GM15510 (cell line): ENCODE data around the gene OR5L1.

ENCODE experiments used
- POLR2A ChIP-seq: IDR thresholded peaks from 3 replicates; pipeline ENCODE4 v1.6.1; 2011; ENCODE audit warnings: borderline replicate concordance; ENCODE audit not compliant: insufficient read length; ENCODE audit errors: extremely low read depth

OR5L1 gene

DNA sequence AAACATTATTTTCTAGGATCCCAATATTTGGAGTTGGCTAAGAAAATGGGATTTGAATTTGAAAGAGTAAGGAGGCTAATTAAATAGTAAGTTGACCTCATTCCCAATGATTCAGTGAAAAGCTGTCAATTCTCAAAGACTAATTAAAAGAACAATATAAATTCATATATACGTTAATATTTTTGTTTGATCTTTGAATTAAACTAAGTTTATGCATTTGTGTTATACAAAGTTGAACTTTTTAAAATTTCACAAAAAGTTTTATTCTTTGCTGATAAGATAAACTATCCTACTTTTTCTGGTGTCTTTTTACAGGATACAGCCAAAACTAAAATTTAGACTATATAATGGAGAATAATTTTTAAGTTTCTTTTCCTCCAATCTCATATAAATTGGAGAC lies at the start of gene OR5L1:
Gene OR5L1, plus strand, starts transcription at position 301 of the 400 bp plus-strand sequence. CDS start 100 bp downstream, outside the sequence.
- no peak for TF ChIP-seq POLR2A

DNA sequence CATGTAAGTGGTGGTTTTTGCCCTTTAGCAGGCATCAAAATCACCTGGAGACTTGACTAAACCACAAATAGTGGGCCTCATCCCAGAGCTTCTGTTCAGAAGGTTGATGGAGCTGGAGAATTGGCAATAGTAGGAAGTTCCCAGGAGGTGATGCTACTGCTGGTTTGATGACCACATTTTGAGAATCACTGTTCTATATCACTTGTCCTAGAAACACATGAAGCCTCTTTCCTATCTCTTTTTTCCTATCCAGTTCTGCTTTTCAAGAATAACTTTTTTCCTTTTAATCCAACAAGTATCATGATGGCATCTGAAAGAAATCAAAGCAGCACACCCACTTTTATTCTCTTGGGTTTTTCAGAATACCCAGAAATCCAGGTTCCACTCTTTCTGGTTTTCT lies 38.0 kb upstream of the OR5L1 start, which contains the start of gene OR5D13:
Gene OR5D13, plus strand, starts transcription at position 301 of the 400 bp plus-strand sequence. Its CDS starts 0 bp downstream, at position 301.
- TF ChIP-seq POLR2A = no peak

DNA sequence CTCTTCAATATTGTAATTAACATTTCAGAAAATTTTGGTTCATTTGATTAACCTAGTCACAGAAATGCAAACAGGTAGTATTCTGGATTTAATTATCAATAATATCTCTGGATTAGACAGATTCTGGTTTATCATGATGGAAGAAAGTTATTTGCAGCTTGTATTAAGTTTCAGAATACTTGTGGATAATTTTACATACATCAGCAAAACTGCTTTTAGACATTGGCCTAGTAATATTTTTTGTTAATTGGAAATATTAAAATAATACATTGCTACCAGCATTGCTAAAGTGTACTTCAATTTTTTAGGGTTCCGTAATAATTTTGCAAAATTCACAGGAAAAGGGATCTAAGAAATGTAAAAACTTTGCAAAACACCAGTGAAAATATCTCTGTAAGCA lies 19.6 kb upstream of the OR5L1 start:
- no peak for TF ChIP-seq POLR2A

DNA sequence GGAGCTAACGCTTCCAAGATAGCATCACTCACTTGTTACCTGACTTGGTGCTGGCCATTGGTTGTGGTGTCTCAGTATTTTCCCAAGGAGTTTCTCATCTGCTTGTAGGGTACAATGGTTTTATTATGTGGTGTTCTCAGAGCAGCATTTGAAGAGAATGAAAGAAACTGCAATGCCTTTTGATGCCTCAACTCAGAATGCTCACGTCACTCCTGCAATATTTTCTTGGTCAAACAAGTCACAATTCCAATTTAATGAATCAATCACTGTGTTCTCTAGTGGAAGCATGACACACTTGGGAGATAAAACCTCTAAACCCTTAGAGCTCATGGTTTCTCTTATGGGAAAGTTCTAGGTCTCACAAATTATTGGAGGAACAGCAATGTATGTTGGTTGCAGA lies 17.8 kb upstream of the OR5L1 start:
- no peak for TF ChIP-seq POLR2A

DNA sequence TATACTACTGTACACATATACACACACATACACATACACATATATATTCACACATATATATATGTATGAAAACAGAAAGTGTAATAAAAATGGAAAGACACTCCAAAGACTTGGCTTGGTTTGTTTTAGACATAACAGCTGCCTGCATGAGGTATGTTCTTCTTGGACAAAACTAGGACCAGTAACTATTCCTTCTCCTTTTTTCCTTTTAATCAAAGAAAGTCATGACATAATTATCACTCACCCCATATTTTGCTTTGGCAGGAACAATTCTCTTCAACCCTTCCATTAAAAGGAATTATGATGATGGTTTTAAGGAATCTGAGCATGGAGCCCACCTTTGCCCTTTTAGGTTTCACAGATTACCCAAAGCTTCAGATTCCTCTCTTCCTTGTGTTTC lies 15.9 kb upstream of the OR5L1 start, which contains the start of gene OR5D14:
Gene OR5D14, plus strand, starts transcription at position 301 of the 400 bp plus-strand sequence. Its CDS starts 0 bp downstream, at position 301.
- no peak for TF ChIP-seq POLR2A

DNA sequence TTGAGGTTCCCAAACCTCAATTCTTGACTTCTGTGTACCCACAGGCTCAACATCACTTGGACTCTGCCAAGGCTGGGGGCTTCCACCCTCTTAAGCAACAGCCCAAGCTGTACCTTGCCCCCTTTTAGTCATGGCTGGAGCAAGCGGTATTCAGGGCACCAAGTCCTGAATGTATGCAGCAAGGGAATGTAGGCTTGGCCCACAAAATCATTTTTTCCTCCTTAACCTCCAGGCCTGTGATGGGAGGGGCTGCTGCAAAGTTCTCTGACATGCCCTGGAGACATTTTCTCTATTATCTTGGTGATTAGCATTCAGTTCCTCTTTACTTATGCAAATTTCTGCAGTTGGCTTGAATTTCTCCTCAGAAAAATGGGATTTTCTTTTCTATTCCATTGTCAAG lies 4.9 kb upstream of the OR5L1 start:
- TF ChIP-seq POLR2A = no peak

DNA sequence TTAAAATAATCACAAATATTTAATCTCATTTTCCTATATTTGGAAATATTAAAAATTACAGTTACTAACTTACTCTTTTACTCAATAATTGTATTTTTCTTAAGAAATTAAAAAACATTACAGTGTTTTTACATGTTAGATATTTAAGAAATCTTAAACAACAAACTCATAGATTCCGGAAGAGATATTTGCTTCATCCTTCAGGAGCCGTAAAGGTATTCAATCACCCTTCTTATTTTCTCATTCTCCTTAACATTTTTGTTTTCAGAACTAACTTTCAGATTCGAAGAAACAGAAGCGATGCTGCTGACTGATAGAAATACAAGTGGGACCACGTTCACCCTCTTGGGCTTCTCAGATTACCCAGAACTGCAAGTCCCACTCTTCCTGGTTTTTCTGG lies 8.2 kb downstream of the OR5L1 start, which contains the start of gene OR5D18:
Gene OR5D18, plus strand, starts transcription at position 301 of the 400 bp plus-strand sequence. Its CDS starts 0 bp downstream, at position 301.
- no peak for TF ChIP-seq POLR2A

DNA sequence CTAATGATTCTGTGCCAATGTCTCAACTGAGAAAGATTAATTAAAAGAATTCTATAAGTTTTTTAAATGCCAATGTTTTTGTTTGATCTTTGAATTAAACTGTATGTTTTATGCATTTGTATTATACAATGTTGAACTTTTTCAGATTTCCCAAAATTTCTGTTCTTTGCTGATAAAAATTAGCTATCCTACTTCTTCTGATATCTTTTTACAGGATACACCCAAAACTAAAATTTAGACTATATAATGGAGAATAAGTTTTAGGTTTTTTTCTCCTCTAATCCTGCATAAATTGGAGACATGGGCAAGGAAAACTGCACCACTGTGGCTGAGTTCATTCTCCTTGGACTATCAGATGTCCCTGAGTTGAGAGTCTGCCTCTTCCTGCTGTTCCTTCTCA lies 15.8 kb downstream of the OR5L1 start, which contains the start of gene OR5L2:
Gene OR5L2, plus strand, starts transcription at position 301 of the 400 bp plus-strand sequence. Its CDS starts 0 bp downstream, at position 301.
- TF ChIP-seq POLR2A = no peak

DNA sequence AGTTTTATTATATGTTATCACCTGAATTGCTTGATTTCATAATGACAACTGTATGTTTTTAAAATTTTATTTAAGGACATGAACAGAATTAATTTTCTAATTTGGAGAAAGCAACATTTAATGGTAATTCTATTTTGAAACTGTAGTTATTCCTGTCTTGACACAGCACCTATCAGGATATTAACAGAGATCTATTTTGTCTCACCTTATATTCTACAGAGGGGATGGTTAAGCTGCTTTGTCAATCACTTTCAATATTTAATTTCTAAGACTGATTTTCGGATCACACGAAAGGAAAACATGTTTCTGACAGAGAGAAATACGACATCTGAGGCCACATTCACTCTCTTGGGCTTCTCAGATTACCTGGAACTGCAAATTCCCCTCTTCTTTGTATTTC lies 27.3 kb downstream of the OR5L1 start, which contains the start of gene OR5D16:
Gene OR5D16, plus strand, starts transcription at position 301 of the 400 bp plus-strand sequence. Its CDS starts 0 bp downstream, at position 301.
- no peak for TF ChIP-seq POLR2A

DNA sequence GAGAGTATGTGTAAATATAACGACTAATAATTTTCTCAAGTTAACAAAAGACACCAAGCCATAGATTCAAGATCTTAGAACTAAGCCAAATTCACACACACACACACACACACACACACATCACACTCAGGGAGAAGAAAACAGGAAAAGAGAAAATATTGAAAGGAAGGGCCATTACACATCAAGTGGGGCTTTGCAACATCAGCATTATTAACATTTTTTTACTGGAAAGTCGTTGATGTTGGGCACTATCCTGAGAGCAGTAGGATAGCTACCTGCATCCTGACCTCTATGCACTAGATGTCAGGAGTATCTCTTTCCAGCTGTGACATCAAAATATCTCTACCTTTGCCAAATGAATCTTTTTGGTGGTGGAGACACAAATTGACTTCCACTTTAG lies 36.3 kb downstream of the OR5L1 start:
- no peak for TF ChIP-seq POLR2A

DNA sequence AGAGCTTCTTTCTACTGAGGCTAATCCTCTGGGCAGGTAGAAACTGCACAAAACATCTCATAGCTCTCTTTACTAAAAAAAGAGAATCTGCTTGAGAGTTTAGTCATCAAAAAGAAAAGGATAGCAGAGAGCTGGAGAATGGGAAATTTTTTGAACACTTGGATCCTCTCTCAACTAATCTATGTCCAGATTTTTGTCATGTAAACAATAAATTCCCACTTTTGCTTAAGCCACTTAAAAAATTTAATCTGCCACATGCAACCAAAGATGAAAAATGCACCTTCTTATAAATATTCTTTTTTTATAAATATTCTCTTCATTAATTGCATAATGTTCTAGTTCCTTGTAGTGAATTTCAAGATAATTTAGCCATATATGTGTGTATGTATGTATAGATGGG lies 37.9 kb downstream of the OR5L1 start:
- no peak for TF ChIP-seq POLR2A

DNA sequence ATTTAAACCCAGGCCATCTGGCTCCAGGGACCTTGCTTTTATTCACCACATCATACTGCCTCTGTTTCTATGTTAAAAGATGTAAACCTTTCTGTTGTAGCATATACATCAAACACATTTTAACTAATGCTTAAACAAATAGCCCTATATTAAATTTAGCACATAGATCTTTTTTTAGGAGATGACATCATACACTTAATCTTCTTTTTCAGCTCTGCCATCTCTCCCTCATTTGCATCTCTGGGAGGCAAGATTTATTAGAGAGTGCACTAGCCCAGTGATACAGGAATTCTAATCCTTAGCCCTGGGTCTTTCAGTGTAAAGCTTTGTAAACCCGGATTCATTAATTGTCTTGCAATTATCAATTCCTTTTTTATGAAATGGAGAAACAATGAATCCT lies 41.0 kb downstream of the OR5L1 start:
- TF ChIP-seq POLR2A = no peak

DNA sequence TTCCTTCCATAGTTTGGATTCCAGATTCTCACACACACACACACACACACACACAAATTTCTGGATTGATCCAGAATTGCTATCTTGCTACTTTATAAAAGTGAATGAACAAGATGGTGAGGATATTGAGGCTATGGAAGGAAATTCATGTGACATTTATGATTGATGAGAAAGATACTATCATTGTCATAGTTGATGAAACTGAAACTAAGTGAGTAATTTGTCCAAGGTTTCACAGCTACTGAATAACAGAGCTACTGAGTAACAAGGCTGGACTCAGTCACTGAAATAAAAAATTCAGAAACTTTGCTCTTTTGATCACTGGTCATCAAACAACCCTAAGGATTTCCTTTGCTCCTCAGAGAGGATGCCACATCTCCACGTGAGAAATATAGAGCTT lies 43.5 kb downstream of the OR5L1 start:
- no peak for TF ChIP-seq POLR2A
